HepG2 (cell line): ENCODE results near the gene VWCE. TPM values are rescaled to one million over a fixed set of nuclear protein-coding genes. Genes with fewer than 3 reads are reported as not detected.
A peak's percentile ranks its signal among the peaks of the same experiment; 100 is the strongest.

Experiments
- CBX1 ChIP-seq: IDR thresholded peaks from one replicate; pipeline ENCODE4 v1.6.1; 2016; ENCODE audit warnings: antibody characterized with exemption, low read depth
- DMAP1 ChIP-seq: IDR thresholded peaks from 2 replicates; pipeline ENCODE4 v1.6.1; 2016
- DPF2 ChIP-seq: sonication (generic); formaldehyde crosslinking; IDR thresholded peaks from 2 replicates; pipeline ENCODE4 v1.4.0; 2020; ENCODE audit warnings: mild to moderate bottlenecking, low read depth, missing genetic modification reagents, borderline replicate concordance
- GABPB1 ChIP-seq: IDR thresholded peaks from 2 replicates; pipeline ENCODE4 v1.6.1; 2016; ENCODE audit warnings: mild to moderate bottlenecking, missing genetic modification reagents, moderate library complexity, missing compliant biosample characterization
- HES4 ChIP-seq: sonication (generic); formaldehyde crosslinking; IDR thresholded peaks from 2 replicates; pipeline ENCODE4 v1.9.0; 2021; ENCODE audit warnings: mild to moderate bottlenecking, missing genetic modification reagents, borderline replicate concordance
- HNRNPL ChIP-seq: fragments of 200-400 bp; formaldehyde crosslinking; IDR thresholded peaks from 2 replicates; pipeline ENCODE4 v1.6.1; 2017; ENCODE audit warnings: mild to moderate bottlenecking, low read depth, low read length
- ISX ChIP-seq: sonication (generic); formaldehyde crosslinking; conservative IDR thresholded peaks from 2 replicates; pipeline ENCODE4 v1.5.0; 2020; ENCODE audit warnings: missing genetic modification reagents
- MIER3 ChIP-seq: IDR thresholded peaks from 2 replicates; pipeline ENCODE4 v1.6.1; 2016; ENCODE audit warnings: missing compliant biosample characterization, borderline replicate concordance
- RXRA ChIP-seq: sonication (generic); formaldehyde crosslinking; IDR thresholded peaks from 2 replicates; pipeline ENCODE4 v1.5.1; 2020; ENCODE audit warnings: missing genetic modification reagents
- XRCC5 ChIP-seq: fragments of 200-400 bp; formaldehyde crosslinking; optimal IDR thresholded peaks from 2 replicates; pipeline ENCODE3; 2017; ENCODE audit warnings: mild to moderate bottlenecking, low read length
- ZNF746 ChIP-seq: sonication (generic); formaldehyde crosslinking; IDR thresholded peaks from 2 replicates; pipeline ENCODE4 v1.8.0; 2022; ENCODE audit warnings: mild to moderate bottlenecking, missing genetic modification reagents
- ZNF839 ChIP-seq: sonication (generic); formaldehyde crosslinking; IDR thresholded peaks from 2 replicates; pipeline ENCODE4 v1.4.0; 2020; ENCODE audit warnings: missing genetic modification reagents, mild to moderate bottlenecking, borderline replicate concordance
- polyA plus RNA-seq, 8 experiments: library from polyadenylated mRNA; depleted of rRNA in 3 of 8; stranded (reverse) in 7 of 8; unstranded in 1 of 8; fragments of >200 nt; fragmentation: Illumina TruSeq in 4 of 8; extraction: Trizol in 4 of 8; gene quantifications; 2 replicates each; pipeline versions ENCODE4 v1.2.1 to v1.2.3, GENCODE V29; 2011 to 2016; ENCODE audit warnings: low read depth in 4 of 8, missing spikeins in 1 of 8, mixed read lengths in 1 of 8; ENCODE audit not compliant: insufficient read depth in 1 of 8
- total RNA-seq, 5 experiments: library from RNA; depleted of rRNA; stranded (reverse); fragments of >200 nt; fragmentation: Illumina TruSeq; extraction: Trizol; gene quantifications; 2 replicates each; pipeline ENCODE4 v1.2.3, GENCODE V29; 2016; ENCODE audit warnings: low read depth in 1 of 5
- TF ChIP-seq, protein P1 (sequence below): sonication (generic); formaldehyde crosslinking; IDR thresholded peaks from 2 replicates; pipeline ENCODE4 v1.5.1; 2020; ENCODE audit warnings: mild to moderate bottlenecking, missing genetic modification reagents
- TF ChIP-seq, protein P2 (sequence below): sonication (generic); formaldehyde crosslinking; IDR thresholded peaks from 2 replicates; pipeline ENCODE4 v1.5.0; 2020; ENCODE audit warnings: mild to moderate bottlenecking, missing genetic modification reagents
- TF ChIP-seq, protein P3 (sequence below): sonication (generic); formaldehyde crosslinking; IDR thresholded peaks from 2 replicates; pipeline ENCODE4 v1.4.0; 2020; ENCODE audit warnings: missing genetic modification reagents
- TF ChIP-seq, protein P4 (sequence below): sonication (generic); formaldehyde crosslinking; IDR thresholded peaks from 2 replicates; pipeline ENCODE4 v1.5.1; 2020; ENCODE audit warnings: missing genetic modification reagents, mild to moderate bottlenecking, borderline replicate concordance
- TF ChIP-seq, protein P5 (sequence below): sonication (generic); formaldehyde crosslinking; conservative IDR thresholded peaks from 2 replicates; pipeline ENCODE4 v1.8.0; 2022; ENCODE audit warnings: missing genetic modification reagents

The VWCE gene
- total and polyA plus RNA-seq, 2 of the 13 experiments (the other 11 are each of a cell fraction or from before 2014, with no cell fraction given): 27.6 to 58.3 TPM

DNA sequence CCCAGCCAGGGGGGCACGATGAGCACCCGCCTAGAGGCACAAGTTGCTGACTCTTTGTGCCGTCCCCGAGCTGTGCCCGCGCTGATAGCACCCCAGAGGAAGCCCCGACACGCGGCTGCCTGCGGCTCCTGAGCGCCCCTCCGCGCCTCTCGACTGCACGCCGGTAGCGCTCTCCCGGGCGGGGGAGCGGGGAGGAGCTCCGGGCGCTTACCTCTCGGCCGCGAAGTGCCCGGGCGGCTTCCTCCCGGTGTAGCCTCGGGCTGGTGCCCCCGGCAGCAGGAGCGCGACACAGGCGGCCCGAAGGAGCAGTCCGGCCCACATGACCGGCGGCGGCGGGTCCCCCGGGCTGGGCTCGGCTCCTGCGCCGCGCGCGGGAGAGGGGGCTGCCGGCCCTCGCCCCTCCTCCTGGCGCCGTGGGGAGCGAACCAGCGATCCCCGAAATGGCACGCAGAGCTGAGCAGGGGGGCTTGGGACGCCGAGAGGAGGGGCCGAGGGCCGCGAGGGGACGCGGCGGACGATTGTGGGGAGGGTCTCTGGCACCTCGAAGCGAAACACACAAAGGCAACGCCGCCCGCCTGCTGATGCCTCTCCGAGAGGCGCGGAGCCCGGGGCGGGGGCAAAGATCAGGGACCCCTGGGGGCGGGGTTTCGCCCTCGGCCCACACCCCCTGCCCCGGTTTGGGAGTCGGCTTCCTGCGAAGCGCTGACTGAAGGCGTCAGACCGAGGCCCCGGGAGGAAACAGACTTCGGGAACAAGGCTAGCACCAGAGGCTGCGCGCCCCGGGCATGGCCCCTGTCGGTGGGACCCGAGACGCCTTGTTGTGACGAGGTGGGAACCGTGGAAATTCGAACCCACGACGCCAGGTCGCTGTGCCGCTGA, at the start of gene VWCE (continued):
- TF ChIP-seq DPF2 (CRISPR knock-in tag) (no peak), XRCC5 (peak; percentile 34), HES4 (CRISPR knock-in tag) (no peak; the same call in 1 of the 2 replicates), RXRA (no peak; the same call in 1 of the 2 replicates), ZNF746 (CRISPR knock-in tag) (0 out of 2 replicates have a peak, but pooled peaks have one; percentile 29), DMAP1 (peak; percentile 44), GABPB1 (CRISPR knock-in tag) (peak; percentile 76; the same call in 1 of the 2 replicates), CBX1 (peak; percentile 72), HNRNPL (no peak; the same call in 1 of the 2 replicates), MIER3 (CRISPR knock-in tag) (no peak), ZNF839 (peak; percentile 84; the same call in 1 of the 2 replicates), ISX (CRISPR knock-in tag) (0 out of 2 replicates have a peak, but pooled peaks have one; percentile 82)
- TF ChIP-seq, protein P1, sequence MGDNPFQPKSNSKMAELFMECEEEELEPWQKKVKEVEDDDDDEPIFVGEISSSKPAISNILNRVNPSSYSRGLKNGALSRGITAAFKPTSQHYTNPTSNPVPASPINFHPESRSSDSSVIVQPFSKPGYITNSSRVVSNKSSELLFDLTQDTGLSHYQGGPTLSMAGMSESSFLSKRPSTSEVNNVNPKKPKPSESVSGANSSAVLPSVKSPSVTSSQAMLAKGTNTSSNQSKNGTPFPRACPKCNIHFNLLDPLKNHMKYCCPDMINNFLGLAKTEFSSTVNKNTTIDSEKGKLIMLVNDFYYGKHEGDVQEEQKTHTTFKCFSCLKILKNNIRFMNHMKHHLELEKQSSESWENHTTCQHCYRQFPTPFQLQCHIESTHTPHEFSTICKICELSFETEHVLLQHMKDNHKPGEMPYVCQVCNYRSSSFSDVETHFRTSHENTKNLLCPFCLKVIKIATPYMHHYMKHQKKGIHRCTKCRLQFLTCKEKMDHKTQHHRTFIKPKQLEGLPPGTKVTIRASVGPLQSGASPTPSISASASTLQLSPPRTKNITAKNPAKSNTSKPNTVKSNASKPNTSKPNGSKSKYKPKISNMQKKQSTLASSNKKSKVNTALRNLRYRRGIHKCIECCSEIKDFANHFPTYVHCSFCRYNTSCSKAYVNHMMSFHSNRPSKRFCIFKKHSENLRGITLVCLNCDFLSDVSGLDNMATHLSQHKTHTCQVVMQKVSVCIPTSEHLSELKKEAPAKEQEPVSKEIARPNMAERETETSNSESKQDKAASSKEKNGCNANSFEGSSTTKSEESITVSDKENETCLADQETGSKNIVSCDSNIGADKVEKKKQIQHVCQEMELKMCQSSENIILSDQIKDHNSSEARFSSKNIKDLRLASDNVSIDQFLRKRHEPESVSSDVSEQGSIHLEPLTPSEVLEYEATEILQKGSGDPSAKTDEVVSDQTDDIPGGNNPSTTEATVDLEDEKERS: no peak
- TF ChIP-seq, protein P2, sequence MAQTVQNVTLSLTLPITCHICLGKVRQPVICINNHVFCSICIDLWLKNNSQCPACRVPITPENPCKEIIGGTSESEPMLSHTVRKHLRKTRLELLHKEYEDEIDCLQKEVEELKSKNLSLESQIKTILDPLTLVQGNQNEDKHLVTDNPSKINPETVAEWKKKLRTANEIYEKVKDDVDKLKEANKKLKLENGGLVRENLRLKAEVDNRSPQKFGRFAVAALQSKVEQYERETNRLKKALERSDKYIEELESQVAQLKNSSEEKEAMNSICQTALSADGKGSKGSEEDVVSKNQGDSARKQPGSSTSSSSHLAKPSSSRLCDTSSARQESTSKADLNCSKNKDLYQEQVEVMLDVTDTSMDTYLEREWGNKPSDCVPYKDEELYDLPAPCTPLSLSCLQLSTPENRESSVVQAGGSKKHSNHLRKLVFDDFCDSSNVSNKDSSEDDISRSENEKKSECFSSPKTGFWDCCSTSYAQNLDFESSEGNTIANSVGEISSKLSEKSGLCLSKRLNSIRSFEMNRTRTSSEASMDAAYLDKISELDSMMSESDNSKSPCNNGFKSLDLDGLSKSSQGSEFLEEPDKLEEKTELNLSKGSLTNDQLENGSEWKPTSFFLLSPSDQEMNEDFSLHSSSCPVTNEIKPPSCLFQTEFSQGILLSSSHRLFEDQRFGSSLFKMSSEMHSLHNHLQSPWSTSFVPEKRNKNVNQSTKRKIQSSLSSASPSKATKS (CRISPR knock-in tag): no peak
- TF ChIP-seq, protein P3, sequence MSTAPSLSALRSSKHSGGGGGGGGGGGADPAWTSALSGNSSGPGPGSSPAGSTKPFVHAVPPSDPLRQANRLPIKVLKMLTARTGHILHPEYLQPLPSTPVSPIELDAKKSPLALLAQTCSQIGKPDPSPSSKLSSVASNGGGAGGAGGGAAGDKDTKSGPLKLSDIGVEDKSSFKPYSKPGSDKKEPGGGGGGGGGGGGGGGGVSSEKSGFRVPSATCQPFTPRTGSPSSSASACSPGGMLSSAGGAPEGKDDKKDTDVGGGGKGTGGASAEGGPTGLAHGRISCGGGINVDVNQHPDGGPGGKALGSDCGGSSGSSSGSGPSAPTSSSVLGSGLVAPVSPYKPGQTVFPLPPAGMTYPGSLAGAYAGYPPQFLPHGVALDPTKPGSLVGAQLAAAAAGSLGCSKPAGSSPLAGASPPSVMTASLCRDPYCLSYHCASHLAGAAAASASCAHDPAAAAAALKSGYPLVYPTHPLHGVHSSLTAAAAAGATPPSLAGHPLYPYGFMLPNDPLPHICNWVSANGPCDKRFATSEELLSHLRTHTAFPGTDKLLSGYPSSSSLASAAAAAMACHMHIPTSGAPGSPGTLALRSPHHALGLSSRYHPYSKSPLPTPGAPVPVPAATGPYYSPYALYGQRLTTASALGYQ: peak; percentile 48; the same call in 1 of the 2 replicates
- TF ChIP-seq, protein P4, sequence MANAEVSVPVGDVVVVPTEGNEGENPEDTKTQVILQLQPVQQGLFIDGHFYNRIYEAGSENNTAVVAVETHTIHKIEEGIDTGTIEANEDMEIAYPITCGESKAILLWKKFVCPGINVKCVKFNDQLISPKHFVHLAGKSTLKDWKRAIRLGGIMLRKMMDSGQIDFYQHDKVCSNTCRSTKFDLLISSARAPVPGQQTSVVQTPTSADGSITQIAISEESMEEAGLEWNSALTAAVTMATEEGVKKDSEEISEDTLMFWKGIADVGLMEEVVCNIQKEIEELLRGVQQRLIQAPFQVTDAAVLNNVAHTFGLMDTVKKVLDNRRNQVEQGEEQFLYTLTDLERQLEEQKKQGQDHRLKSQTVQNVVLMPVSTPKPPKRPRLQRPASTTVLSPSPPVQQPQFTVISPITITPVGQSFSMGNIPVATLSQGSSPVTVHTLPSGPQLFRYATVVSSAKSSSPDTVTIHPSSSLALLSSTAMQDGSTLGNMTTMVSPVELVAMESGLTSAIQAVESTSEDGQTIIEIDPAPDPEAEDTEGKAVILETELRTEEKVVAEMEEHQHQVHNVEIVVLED: no peak
- TF ChIP-seq, protein P5, sequence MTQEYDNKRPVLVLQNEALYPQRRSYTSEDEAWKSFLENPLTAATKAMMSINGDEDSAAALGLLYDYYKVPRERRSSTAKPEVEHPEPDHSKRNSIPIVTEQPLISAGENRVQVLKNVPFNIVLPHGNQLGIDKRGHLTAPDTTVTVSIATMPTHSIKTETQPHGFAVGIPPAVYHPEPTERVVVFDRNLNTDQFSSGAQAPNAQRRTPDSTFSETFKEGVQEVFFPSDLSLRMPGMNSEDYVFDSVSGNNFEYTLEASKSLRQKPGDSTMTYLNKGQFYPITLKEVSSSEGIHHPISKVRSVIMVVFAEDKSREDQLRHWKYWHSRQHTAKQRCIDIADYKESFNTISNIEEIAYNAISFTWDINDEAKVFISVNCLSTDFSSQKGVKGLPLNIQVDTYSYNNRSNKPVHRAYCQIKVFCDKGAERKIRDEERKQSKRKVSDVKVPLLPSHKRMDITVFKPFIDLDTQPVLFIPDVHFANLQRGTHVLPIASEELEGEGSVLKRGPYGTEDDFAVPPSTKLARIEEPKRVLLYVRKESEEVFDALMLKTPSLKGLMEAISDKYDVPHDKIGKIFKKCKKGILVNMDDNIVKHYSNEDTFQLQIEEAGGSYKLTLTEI (CRISPR knock-in tag): no peak
